ENCODE measurements around the gene DHRSX. TPM values are rescaled to one million over a fixed set of nuclear protein-coding genes. Genes with fewer than 3 reads are reported as not detected.
"Not testable (repeated sequence)": the region's sequence is repeated elsewhere in the genome, so short reads cannot be mapped to it uniquely, and the experiment has no call there.

Gene DHRSX
- total RNA-seq, 1 experiment from 2014 or later, result 22.7 TPM

- peak; percentile 40 for DNase-seq (ENCODE audit: low read depth)
Measured at GRCh38 chrX:2398064-2398656, 102.6 kb downstream of the DHRSX start.

- no peak for DNase-seq (ENCODE audit: low read depth)
Measured at GRCh38 chrX:2397229-2398063, 103.3 kb downstream of the DHRSX start.

DNA sequence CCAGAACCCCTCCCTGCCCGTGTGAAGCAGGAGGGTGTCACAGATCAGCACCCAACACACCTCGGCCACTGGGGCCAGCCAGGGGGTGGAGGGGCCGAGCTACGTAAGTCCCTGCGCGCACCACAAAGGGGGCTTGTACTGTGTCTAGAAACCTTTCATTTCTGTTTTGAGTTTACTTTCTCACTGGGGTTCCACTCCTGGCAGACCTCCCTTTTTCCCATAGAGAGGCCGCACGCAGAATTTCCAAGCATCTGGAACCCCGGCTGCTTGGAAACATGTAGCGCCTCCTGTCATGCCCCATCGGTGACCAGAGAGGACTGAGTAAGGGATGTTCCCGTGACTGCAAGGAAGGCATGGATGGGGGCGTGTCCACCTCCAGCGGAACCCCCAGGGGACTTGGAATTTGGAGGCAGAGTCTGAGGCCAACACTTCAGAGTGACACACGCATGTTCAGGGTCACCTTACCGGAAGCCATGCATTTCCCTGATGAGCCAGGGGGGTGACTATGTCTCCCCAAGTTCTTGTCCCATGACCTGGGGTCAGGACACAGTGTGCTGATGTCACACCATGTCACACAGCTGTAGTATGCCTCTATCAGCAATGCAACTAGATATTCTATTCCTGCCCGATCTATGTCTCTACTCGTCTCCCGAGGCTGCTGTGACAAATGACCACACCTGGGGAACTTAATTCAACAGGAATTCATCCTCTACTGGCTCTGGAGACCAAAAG lies 105.3 kb downstream of the DHRSX start:
- DNase-seq (ENCODE audit: low read depth), result no peak

DNA sequence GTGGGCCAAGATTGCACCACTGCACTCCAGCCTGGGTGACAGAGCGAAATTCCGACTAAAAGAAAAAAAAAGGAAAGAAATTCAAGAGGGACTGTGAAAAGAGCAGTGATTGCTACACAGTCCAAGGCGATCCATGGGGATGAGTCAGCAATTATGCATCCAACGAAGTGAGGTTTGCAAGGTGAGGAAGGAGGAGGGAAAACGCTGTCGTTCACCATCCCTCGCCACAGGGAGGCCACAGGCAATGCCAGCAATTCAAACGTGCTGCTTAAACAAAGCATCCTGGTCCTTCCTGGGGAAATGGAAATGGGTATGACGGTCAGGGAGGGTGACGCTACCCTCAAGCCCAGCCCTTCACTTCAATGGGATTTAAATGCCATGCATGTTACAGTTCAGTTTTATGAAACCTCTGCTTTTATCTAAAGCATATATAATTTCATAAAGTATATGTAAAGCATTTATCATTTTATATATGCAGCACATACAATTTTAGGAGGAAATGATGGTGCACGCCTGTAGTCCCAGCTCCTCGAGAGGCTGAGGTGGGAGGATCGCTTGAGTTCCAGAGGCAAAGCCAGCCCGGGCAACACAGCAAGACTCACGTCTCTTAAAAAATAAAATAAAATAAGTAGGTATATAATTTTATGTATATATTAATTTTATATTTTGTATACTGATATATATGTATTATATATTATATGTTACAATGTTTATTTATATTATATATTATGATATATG lies 108.7 kb downstream of the DHRSX start:
- DNase-seq (ENCODE audit: low read depth), result peak; percentile 98

- DNase-seq (ENCODE audit: low read depth), result no peak
Measured at GRCh38 chrX:2390754-2391153, 110.0 kb downstream of the DHRSX start.

GRCh38 chrX:2389731-2390130 lies 111.0 kb downstream of the DHRSX start:
- not testable (repeated sequence) for DNase-seq (ENCODE audit: low read depth)

GRCh38 chrX:2389324-2389723 lies 111.5 kb downstream of the DHRSX start:
- no peak for DNase-seq (ENCODE audit: low read depth)

GRCh38 chrX:2388669-2389068 lies 112.1 kb downstream of the DHRSX start:
- no peak for DNase-seq (ENCODE audit: low read depth)

DNA sequence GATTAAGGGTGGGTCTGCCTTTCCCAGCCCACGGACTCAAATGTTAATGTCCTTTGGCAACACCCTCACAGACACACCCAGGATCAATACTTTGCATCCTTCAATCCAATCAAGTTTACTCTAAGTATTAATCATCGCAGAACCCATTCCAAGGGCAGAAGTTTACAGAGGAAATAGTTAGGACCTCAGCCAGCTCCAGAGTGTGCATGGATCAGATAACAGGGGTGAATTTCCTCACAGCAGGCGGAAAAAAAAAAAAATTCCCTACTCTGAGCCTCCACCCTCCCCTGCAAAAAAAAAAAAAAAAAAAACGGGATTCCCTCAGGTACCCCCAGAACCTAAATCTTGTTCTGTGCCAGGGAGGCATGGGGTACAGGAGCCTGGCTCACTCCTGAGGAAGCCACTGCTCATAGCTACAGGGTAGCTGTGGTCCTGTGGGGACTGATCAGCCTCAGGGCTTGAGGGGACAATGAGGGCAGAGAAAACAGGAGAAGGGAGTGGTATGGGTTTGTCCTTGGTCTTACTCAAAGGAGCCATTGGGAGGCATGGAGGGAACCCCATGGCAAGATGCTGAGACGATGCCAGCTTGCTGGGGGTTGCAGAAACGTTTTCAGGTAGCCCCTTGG lies 113.0 kb downstream of the DHRSX start:
- peak; percentile 33 for DNase-seq (ENCODE audit: low read depth)

DNA sequence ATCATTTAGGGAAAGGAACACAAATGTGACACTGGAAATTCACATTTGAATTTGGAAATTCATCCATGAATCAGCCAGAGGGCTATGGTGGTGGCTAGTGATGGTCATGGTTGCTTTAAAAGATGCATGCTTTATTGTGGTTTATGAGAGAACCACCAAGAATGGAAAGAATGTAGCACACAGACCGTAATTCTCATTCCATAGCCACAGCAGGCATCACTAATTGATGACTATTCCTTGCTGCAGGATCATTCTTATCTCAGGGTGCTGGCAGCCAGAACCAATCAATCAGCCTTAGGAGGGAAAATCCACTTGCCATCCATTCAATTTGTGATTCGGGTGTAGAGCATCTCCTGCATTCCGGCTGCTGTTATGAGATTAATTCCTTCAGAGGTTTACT lies 115.6 kb downstream of the DHRSX start:
- peak; percentile 77 for DNase-seq (ENCODE audit: low read depth)

- DNase-seq (ENCODE audit: low read depth), result no peak
Measured at GRCh38 chrX:2384486-2384885, 116.3 kb downstream of the DHRSX start.

GRCh38 chrX:2383735-2384134 lies 117.0 kb downstream of the DHRSX start:
- no peak for DNase-seq (ENCODE audit: low read depth)

DNA sequence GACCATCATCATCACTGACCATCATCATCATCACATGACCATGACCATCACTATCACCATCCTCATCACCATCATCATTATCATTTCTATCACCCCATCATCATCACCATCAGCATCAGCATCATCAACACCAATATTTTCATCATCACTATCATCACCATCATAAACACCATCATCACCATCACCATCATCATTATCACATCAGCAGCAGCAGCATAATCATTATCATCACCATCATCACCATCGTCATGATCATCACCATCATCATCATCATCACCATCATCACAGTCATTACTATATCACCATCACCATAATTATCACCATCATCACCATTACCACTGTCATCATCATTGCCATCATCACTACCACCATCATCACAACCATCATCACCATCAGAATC lies 117.6 kb downstream of the DHRSX start:
- DNase-seq (ENCODE audit: low read depth), result no peak

DNA sequence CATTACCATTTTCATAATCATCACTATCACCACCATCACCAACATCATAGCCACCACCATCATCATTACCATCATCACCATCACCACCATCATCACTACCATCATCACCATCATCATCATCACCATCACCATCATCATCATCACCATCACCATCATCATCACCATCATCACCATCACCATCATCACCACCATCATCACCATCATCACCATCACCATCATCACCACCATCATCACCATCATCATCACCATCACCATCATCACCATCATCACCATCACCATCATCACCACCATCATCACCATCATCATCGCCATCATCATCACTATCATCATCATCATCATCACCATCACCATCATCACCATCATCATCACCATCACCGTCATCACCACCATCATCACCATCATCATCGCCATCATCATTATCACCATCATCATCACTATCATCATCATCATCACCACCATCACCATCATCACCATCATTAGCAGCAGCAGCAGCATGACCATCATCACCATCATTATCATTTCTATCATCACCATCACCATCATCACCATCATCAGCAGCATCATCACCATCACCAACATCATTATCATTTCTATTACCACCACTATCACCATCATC lies 118.2 kb downstream of the DHRSX start:
- not testable (repeated sequence) for DNase-seq (ENCODE audit: low read depth)

DNA sequence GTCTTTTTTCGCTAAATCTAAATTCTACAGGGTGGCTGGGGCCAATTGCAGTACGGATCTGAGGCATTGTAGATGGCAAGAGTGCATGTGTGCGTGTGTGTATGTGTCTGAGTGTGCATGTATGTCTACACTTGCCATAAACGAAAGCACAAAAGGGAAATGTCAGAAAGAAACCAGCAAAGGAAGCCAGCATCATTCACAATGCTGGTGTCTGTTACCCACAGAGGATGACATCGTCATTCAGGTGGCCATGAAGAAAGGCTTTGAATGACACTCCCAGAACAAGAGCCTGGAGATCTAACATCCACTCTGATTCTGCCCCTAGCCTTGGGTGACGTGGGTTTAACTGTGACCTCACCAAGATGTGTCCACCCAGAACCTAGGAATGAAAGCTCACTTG lies 124.6 kb downstream of the DHRSX start:
- no peak for DNase-seq (ENCODE audit: low read depth)

GRCh38 chrX:2374086-2374485 lies 126.7 kb downstream of the DHRSX start:
- no peak for DNase-seq (ENCODE audit: low read depth)

DNA sequence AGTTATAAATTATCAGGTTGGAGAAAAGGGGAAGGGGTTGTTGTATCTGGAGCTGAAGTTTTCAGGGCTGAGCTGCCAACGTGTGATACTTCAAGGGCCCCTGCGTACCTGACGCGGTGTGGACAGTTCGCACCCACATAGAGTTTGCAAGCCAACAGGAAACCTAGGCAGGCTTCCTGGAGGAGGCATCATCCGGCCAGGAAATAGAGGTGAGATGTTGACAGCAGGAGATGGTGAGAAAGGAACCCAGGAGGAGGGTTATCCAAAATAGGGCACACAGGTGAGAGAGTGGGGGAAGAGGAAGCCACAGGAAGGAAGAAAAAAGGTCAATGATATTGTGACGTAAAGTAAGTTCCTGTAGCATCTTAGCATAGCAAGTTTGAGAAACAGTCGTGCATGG lies 127.2 kb downstream of the DHRSX start:
- DNase-seq (ENCODE audit: low read depth), result no peak

GRCh38 chrX:2371026-2371711 lies 129.6 kb downstream of the DHRSX start:
- DNase-seq (ENCODE audit: low read depth), result no peak

DNA sequence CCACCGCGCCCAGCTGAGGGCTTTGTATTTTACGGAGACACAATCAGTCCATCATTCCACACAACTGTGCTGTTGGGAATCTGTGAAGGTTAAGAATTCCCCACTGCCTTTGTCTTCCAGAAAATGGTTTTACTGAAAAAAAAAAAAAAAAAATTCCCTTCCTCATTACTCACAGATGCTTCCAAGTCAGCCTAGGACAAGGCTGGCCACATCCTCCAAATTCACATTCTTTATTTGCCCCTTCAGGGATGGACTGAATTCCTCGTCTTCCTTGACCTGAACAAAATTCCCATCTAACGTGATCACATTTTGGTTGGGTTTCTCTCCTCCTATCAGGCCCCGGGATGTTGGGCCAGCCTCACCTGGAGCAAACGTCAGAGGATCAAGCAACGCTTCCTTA lies 130.3 kb downstream of the DHRSX start:
- peak; percentile 48 for DNase-seq (ENCODE audit: low read depth)

DNA sequence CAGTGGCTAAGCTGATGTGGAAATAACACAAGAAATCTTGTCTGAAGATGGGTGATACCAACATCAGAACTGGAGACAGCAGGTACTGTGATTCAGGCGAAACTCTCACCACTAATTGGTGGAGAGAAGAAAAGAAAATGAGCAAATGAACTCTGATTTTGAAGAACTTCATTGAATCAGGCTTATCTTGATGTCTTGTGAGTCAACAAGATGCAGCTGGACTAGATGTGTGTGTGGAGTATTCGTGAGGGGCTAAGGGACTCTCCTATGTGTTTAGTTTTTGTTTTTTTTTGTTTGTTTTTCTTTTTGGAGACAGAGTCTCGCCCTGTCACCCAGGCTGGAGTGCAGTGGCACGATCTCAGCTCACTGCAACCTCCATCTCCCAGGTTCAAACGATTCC lies 131.6 kb downstream of the DHRSX start:
- no peak for DNase-seq (ENCODE audit: low read depth)
